ENCODE data around the gene KIAA1549.

DNA sequence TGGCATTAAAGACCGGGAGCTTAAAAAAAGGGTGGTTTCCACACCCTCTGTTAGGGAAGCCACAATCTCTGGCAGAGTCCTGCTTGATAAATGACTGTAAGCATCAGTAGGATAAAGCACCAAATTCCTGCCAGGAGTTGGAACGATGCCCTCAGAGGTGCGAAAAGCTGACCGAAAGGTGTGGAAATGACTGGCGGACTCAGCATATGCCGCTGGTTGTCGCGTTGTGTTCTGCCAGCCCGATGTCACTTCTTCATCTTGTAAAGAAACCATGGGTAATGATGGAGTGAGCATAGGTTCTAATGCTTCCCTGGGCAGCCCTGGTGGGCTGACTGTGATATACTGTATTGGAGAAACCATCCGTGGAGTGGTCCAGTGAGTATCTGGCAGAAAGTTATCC lies 62.4 kb downstream of the KIAA1549 start:
- no peak for TF ChIP-seq POLR2A (IDR thresholded peaks at IDR 0.05)
- TF ChIP-seq, protein P1, sequence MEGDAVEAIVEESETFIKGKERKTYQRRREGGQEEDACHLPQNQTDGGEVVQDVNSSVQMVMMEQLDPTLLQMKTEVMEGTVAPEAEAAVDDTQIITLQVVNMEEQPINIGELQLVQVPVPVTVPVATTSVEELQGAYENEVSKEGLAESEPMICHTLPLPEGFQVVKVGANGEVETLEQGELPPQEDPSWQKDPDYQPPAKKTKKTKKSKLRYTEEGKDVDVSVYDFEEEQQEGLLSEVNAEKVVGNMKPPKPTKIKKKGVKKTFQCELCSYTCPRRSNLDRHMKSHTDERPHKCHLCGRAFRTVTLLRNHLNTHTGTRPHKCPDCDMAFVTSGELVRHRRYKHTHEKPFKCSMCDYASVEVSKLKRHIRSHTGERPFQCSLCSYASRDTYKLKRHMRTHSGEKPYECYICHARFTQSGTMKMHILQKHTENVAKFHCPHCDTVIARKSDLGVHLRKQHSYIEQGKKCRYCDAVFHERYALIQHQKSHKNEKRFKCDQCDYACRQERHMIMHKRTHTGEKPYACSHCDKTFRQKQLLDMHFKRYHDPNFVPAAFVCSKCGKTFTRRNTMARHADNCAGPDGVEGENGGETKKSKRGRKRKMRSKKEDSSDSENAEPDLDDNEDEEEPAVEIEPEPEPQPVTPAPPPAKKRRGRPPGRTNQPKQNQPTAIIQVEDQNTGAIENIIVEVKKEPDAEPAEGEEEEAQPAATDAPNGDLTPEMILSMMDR (IDR thresholded peaks at IDR 0.05): no peak

Data from suprapubic skin (tissue), 3 donors.